SK-N-SH (cell line): ENCODE measurements around the gene FDX1. TPM values are rescaled to one million over a fixed set of nuclear protein-coding genes. Genes with fewer than 3 reads are reported as not detected.

ENCODE experiments used
- CTCF ChIA-PET: fragments of 300-600, 350-600 bp; formaldehyde crosslinking; extraction: SDS; loops from one replicate; lab custom pipeline; 2021; lab: Yijun Ruan, JAX
- POLR2A ChIA-PET: fragments of 350-600 bp; sonication (Branson Sonifier 250); formaldehyde crosslinking; extraction: SDS; loops from one replicate; lab custom pipeline; 2020; ENCODE audit warnings: antibody characterized with exemption, inconsistent platforms; lab: Yijun Ruan, JAX
- DNase-seq: peaks from one replicate; pipeline ENCODE4 v3.0.0; 2012
- H2AFZ ChIP-seq: fragments of 200-600 bp; sonication (generic); 2 replicates; pipeline ENCODE4 v1.8.1; 2016; ENCODE audit warnings: antibody characterized with exemption, mild to moderate bottlenecking, low read depth
- H3F3A ChIP-seq: fragments of 200-600 bp; sonication (generic); replicated peaks from 2 replicates; pipeline ENCODE3; 2016; ENCODE audit warnings: antibody characterized with exemption, mild to moderate bottlenecking; ENCODE audit not compliant: insufficient read depth
- H3K27ac ChIP-seq, 2 experiments: fragments of 200-500 bp in 1 of 2; fragments of 200-600 bp in 1 of 2; sonication (Bioruptor generic) in 1 of 2; sonication (generic), shearing (Covaris generic) in 1 of 2; 2 replicates each; pipeline versions ENCODE4 v1.5.1 to v1.6.1; 2014 to 2016; ENCODE audit warnings: low read depth in 2 of 2, inconsistent platforms in 1 of 2, low read length in 1 of 2, mild to moderate bottlenecking in 1 of 2, mixed read lengths in 1 of 2
- H3K27me3 ChIP-seq: fragments of 200-600 bp; sonication (generic), shearing (Covaris generic); 2 replicates; pipeline ENCODE4 v1.6.1; 2016; ENCODE audit warnings: mixed run types; ENCODE audit not compliant: insufficient read depth
- H3K36me3 ChIP-seq, 2 experiments: fragments of 200-500 bp in 1 of 2; fragments of 200-600 bp in 1 of 2; sonication (Bioruptor generic) in 1 of 2; sonication (generic) in 1 of 2; replicated peaks in 1 of 2; 2 replicates each; pipeline versions ENCODE3 to v1.5.1; 2014 to 2016; ENCODE audit warnings: low read length in 1 of 2, mild to moderate bottlenecking in 1 of 2; ENCODE audit not compliant: insufficient read depth in 2 of 2, control insufficient read depth in 1 of 2
- H3K4me1 ChIP-seq, 2 experiments: fragments of 200-500 bp in 1 of 2; fragments of 200-600 bp in 1 of 2; sonication (Bioruptor generic) in 1 of 2; sonication (generic), shearing (Covaris generic) in 1 of 2; 2 replicates each; pipeline versions ENCODE4 v1.5.1 to v1.6.1; 2014 to 2016; ENCODE audit warnings: low read depth in 1 of 2, low read length in 1 of 2, mixed run types in 1 of 2; ENCODE audit not compliant: insufficient read depth in 2 of 2, control insufficient read depth in 1 of 2
- H3K4me2 ChIP-seq: fragments of 200-600 bp; sonication (generic), shearing (Covaris generic); 2 replicates; pipeline ENCODE4 v1.6.1; 2017; ENCODE audit warnings: mixed run types
- H3K4me3 ChIP-seq, 2 experiments: fragments of 200-500 bp in 1 of 2; fragments of 200-600 bp in 1 of 2; sonication (Bioruptor generic) in 1 of 2; sonication (generic), shearing (Covaris generic) in 1 of 2; 2 replicates each; pipeline versions ENCODE4 v1.5.1 to v1.8.1; 2014 to 2016; ENCODE audit warnings: low read depth in 2 of 2, inconsistent platforms in 1 of 2, low read length in 1 of 2, mild to moderate bottlenecking in 1 of 2, mixed read lengths in 1 of 2, moderate library complexity in 1 of 2
- H3K79me2 ChIP-seq: fragments of 200-600 bp; sonication (generic); 2 replicates; pipeline ENCODE4 v1.8.1; 2017; ENCODE audit warnings: mild to moderate bottlenecking; ENCODE audit not compliant: insufficient read depth
- H3K9ac ChIP-seq: fragments of 200-600 bp; sonication (generic); 2 replicates; pipeline ENCODE4 v1.6.1; 2017; ENCODE audit warnings: mixed run types
- H3K9me2 ChIP-seq: fragments of 200-600 bp; sonication (generic); 2 replicates; pipeline ENCODE4 v1.6.1; 2017; ENCODE audit warnings: mixed run types
- H3K9me3 ChIP-seq: fragments of 200-600 bp; sonication (generic); 2 replicates; pipeline ENCODE4 v1.6.1; 2017; ENCODE audit warnings: mixed run types, mild to moderate bottlenecking, moderate library complexity
- H4K20me1 ChIP-seq: fragments of 200-600 bp; sonication (generic); 2 replicates; pipeline ENCODE4 v1.6.1; 2017; ENCODE audit warnings: mild to moderate bottlenecking, mixed run types; ENCODE audit not compliant: insufficient read depth
- FOSL2 ChIP-seq: IDR thresholded peaks from 2 replicates; pipeline ENCODE4 v1.4.0; 2012; ENCODE audit warnings: low read depth, mild to moderate bottlenecking, moderate library complexity, borderline replicate concordance
- FOXJ3 ChIP-seq: sonication (generic); formaldehyde crosslinking; IDR thresholded peaks from 2 replicates; pipeline ENCODE4 v1.5.1; 2020; ENCODE audit warnings: mild to moderate bottlenecking, missing genetic modification reagents
- FOXM1 ChIP-seq: IDR thresholded peaks from 2 replicates; pipeline ENCODE4 v1.4.0; 2012; ENCODE audit warnings: low read depth, mild to moderate bottlenecking
- GABPA ChIP-seq: IDR thresholded peaks from 2 replicates; pipeline ENCODE4 v1.4.0; 2012; ENCODE audit warnings: low read depth, mild to moderate bottlenecking
- JUND ChIP-seq: IDR thresholded peaks from 2 replicates; pipeline ENCODE4 v1.4.0; 2012
- MXI1 ChIP-seq: IDR thresholded peaks from 2 replicates; pipeline ENCODE4 v1.6.1; 2012; ENCODE audit warnings: mild to moderate bottlenecking, low read depth, low read length, improper control_type of control experiment
- NFIC ChIP-seq: IDR thresholded peaks from 2 replicates; pipeline ENCODE4 v1.4.0; 2012; ENCODE audit warnings: borderline replicate concordance
- POLR2AphosphoS5 ChIP-seq: IDR thresholded peaks from 2 replicates; pipeline ENCODE4 v1.6.1; 2012; ENCODE audit warnings: low read depth, low read length
- RAD21 ChIP-seq: IDR thresholded peaks from 2 replicates; pipeline ENCODE4 v1.6.1; 2012; ENCODE audit warnings: mild to moderate bottlenecking, low read length
- YY1 ChIP-seq: IDR thresholded peaks from 2 replicates; pipeline ENCODE4 v1.4.0; 2012; ENCODE audit warnings: low read depth, mild to moderate bottlenecking
- WGBS: methylation state at CpG from one replicate; pipeline ENCODE4 v1.1.6; 2017; ENCODE audit warnings: low lambda C conversion rate; 5-methylcytosine and 5-hydroxymethylcytosine counted together
- polyA plus RNA-seq, 3 experiments: library from polyadenylated mRNA; depleted of rRNA; stranded (reverse); fragments of >200 nt; gene quantifications; 2 replicates each; pipeline ENCODE4 v1.2.3, GENCODE V29; 2012
- TF ChIP-seq, protein P1 (sequence below): fragments of 200-600 bp; sonication (generic); IDR thresholded peaks from 2 replicates; pipeline ENCODE4 v1.6.1; 2017; ENCODE audit warnings: antibody characterized with exemption, mild to moderate bottlenecking, moderate library complexity
- TF ChIP-seq, protein P2 (sequence below): fragments of 150-350 bp; IDR thresholded peaks from 2 replicates; pipeline ENCODE4 v1.6.1; 2017; ENCODE audit warnings: antibody characterized with exemption, low read length, low read depth, borderline replicate concordance
- TF ChIP-seq, protein P3 (sequence below): IDR thresholded peaks from 2 replicates; pipeline ENCODE4; 2012

FDX1 gene
- polyA plus RNA-seq, 1 of the 3 experiments (the other 2 are of a cell fraction) = 4.0 TPM

DNA sequence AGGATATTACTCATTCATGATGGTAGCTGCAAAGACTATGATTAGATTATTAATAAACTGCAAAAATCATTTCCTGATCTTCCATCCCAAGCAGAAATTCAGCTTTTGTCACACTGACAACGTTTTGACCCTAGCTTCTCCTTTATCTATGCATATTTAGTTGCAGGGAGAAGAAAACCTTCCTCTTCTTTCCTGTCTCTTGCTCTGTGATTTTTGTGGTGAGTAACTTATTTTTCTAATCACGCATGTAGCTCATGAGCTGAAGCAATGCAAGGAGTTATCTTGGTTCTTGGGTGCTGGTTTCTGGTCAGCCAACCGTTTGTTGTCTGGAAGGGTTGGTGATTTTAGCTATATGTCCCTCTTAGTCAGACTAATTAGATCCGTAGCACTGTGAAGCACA, 56.4 kb downstream of the FDX1 start:
- POLR2A ChIA-PET = no interaction called here
- WGBS = 55% methylated on average over 4 of the region's 4 CpGs
- TF ChIP-seq FOXJ3 (CRISPR knock-in tag) = no peak
- TF ChIP-seq JUND = no peak
- TF ChIP-seq, protein P1, sequence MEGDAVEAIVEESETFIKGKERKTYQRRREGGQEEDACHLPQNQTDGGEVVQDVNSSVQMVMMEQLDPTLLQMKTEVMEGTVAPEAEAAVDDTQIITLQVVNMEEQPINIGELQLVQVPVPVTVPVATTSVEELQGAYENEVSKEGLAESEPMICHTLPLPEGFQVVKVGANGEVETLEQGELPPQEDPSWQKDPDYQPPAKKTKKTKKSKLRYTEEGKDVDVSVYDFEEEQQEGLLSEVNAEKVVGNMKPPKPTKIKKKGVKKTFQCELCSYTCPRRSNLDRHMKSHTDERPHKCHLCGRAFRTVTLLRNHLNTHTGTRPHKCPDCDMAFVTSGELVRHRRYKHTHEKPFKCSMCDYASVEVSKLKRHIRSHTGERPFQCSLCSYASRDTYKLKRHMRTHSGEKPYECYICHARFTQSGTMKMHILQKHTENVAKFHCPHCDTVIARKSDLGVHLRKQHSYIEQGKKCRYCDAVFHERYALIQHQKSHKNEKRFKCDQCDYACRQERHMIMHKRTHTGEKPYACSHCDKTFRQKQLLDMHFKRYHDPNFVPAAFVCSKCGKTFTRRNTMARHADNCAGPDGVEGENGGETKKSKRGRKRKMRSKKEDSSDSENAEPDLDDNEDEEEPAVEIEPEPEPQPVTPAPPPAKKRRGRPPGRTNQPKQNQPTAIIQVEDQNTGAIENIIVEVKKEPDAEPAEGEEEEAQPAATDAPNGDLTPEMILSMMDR = no peak
- TF ChIP-seq FOXM1 = no peak
- TF ChIP-seq POLR2AphosphoS5 = no peak
- TF ChIP-seq MXI1 = no peak
- TF ChIP-seq, protein P2, sequence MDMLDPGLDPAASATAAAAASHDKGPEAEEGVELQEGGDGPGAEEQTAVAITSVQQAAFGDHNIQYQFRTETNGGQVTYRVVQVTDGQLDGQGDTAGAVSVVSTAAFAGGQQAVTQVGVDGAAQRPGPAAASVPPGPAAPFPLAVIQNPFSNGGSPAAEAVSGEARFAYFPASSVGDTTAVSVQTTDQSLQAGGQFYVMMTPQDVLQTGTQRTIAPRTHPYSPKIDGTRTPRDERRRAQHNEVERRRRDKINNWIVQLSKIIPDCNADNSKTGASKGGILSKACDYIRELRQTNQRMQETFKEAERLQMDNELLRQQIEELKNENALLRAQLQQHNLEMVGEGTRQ = no peak
- no peak for TF ChIP-seq NFIC
- TF ChIP-seq, all 33 proteins: peak for 0
- CTCF ChIA-PET = no interaction called here
- Histone ChIP-seq H3K4me1 (no peaks in the 10 kb centered on the region), H3K9me3 (no peaks in the 10 kb centered on the region), H3F3A (no peaks in the 10 kb centered on the region), H3K4me2 (no peak overlapping the region), H2AFZ (no peak overlapping the region), H3K9ac (no peak overlapping the region), H3K27ac (no peak overlapping the region), H3K79me2 (no peaks in the 10 kb centered on the region), H4K20me1 (no peaks in the 10 kb centered on the region), H3K4me3 (no peak overlapping the region), H3K36me3 (no peaks in the 10 kb centered on the region), H3K9me2 (no peaks in the 10 kb centered on the region), H3K27me3 (no peaks in the 10 kb centered on the region)
- DNase-seq = no peak

DNA sequence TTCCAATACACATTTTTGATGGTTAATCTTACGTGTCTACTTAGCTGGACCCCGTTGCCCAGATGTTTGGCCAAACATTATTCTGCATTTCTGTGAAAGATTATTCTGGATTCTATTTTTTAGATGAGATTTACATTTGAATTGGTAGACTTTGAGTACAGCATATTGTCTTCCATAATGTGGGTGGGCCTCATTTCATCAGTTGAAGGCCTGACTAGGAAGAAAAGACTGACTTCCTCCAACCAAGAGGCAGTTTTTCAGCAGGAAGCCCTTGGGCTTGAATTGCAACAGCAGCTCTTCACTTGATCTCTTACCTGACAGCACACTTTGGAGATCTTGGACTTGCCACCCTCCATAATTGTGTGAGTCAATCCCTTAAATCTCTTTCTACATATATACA, 58.7 kb downstream of the FDX1 start:
- H3K4me2 ChIP-seq = no peak overlapping the region
- DNase-seq = no peak
- no peak overlapping the region for H3K4me3 ChIP-seq
- POLR2A ChIA-PET = no interaction called here
- H3K27ac ChIP-seq = no peak overlapping the region
- H2AFZ ChIP-seq = no peak overlapping the region
- no peaks in the 10 kb centered on the region for H3K9me2 ChIP-seq
- CTCF ChIA-PET = no interaction called here
- H3F3A ChIP-seq = no peaks in the 10 kb centered on the region
- H3K36me3 ChIP-seq = no peaks in the 10 kb centered on the region
- H3K79me2 ChIP-seq = no peaks in the 10 kb centered on the region
- 79% methylated on average over 2 of the region's 2 CpGs for WGBS
- TF ChIP-seq, protein P2 = no peak
- TF ChIP-seq FOXJ3 (CRISPR knock-in tag) = no peak
- TF ChIP-seq FOXM1 = no peak
- no peak for TF ChIP-seq YY1
- TF ChIP-seq RAD21 = no peak
- TF ChIP-seq MXI1 = no peak
- TF ChIP-seq, protein P3, sequence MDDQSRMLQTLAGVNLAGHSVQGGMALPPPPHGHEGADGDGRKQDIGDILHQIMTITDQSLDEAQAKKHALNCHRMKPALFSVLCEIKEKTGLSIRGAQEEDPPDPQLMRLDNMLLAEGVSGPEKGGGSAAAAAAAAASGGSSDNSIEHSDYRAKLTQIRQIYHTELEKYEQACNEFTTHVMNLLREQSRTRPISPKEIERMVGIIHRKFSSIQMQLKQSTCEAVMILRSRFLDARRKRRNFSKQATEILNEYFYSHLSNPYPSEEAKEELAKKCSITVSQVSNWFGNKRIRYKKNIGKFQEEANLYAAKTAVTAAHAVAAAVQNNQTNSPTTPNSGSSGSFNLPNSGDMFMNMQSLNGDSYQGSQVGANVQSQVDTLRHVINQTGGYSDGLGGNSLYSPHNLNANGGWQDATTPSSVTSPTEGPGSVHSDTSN = no peak
- no peak for TF ChIP-seq FOSL2
- TF ChIP-seq GABPA = no peak
- no peak overlapping the region for H3K9ac ChIP-seq
- no peaks in the 10 kb centered on the region for H3K9me3 ChIP-seq
- no peaks in the 10 kb centered on the region for H4K20me1 ChIP-seq
- no peaks in the 10 kb centered on the region for H3K27me3 ChIP-seq
- H3K4me1 ChIP-seq = peaks cover 0 to 5% of the 10 kb centered on the region in 2 experiments; a peak in 1 of 4 replicates
